SK-N-SH (cell line): ENCODE results near the gene SCD.

ENCODE experiments used
- CHD2 ChIP-seq: fragments of 150-350 bp; IDR thresholded peaks from 2 replicates; pipeline ENCODE4 v1.6.1; 2018; ENCODE audit warnings: low read length; ENCODE audit not compliant: partially characterized antibody
- CTCF ChIP-seq: fragments of 200-600 bp; sonication (generic); IDR thresholded peaks from 2 replicates; pipeline ENCODE4 v1.6.1; 2017; ENCODE audit warnings: antibody characterized with exemption, mild to moderate bottlenecking, moderate library complexity
- ELF1 ChIP-seq: IDR thresholded peaks from 2 replicates; pipeline ENCODE4 v1.4.0; 2012
- EP300 ChIP-seq, 2 experiments: IDR thresholded peaks; 2 replicates each; pipeline versions ENCODE4 v1.4.0 to v1.6.1; 2012; ENCODE audit warnings: borderline replicate concordance in 1 of 2, low read depth in 1 of 2, low read length in 1 of 2
- EZH2phosphoT487 ChIP-seq: fragments of 200-600 bp; sonication (generic); IDR thresholded peaks from 2 replicates; pipeline ENCODE4 v1.6.1; 2017; ENCODE audit warnings: low read depth, mixed run types, mild to moderate bottlenecking, antibody characterized with exemption, moderate library complexity, borderline replicate concordance
- FOSL2 ChIP-seq: IDR thresholded peaks from 2 replicates; pipeline ENCODE4 v1.4.0; 2012; ENCODE audit warnings: low read depth, mild to moderate bottlenecking, moderate library complexity, borderline replicate concordance
- MAX ChIP-seq: IDR thresholded peaks from 2 replicates; pipeline ENCODE4 v1.4.0; 2012; ENCODE audit warnings: low read depth
- MXI1 ChIP-seq: IDR thresholded peaks from 2 replicates; pipeline ENCODE4 v1.6.1; 2012; ENCODE audit warnings: mild to moderate bottlenecking, low read depth, low read length, improper control_type of control experiment
- POLR2AphosphoS5 ChIP-seq: IDR thresholded peaks from 2 replicates; pipeline ENCODE4 v1.6.1; 2012; ENCODE audit warnings: low read depth, low read length
- TAF1 ChIP-seq: IDR thresholded peaks from 2 replicates; pipeline ENCODE4 v1.6.1; 2012; ENCODE audit warnings: low read depth, mild to moderate bottlenecking, low read length, moderate library complexity, borderline replicate concordance
- YY1 ChIP-seq: IDR thresholded peaks from 2 replicates; pipeline ENCODE4 v1.4.0; 2012; ENCODE audit warnings: low read depth, mild to moderate bottlenecking

GRCh38 chr10:100377830-100378229 lies 30.8 kb downstream of the SCD start:
- TF ChIP-seq CTCF (no peak), TAF1 (no peak), MXI1 (no peak), EP300 (IDR thresholded peaks at IDR 0.05; ENCODE audit: borderline replicate concordance in 1 of 2, low read depth in 1 of 2, low read length in 1 of 2) (no peak), FOSL2 (no peak), MAX (no peak), ELF1 (no peak), EZH2phosphoT487 (no peak), POLR2AphosphoS5 (no peak), YY1 (no peak), CHD2 (no peak)
